ENCODE results near the gene CKMT2.

Gene CKMT2

GRCh38 chr5:81303563-81303962 is 70.4 kb downstream of the CKMT2 start:
- no peak for DNase-seq

GRCh38 chr5:81305785-81306184 is 72.7 kb downstream of the CKMT2 start:
- no peak for DNase-seq

GRCh38 chr5:81308836-81309235 is 75.7 kb downstream of the CKMT2 start:
- no peak for DNase-seq

- DNase-seq: no peak
These were observed 77.4 kb downstream of the CKMT2 start for GRCh38 chr5:81310402-81311063.

- DNase-seq: no peak
These were observed 80.2 kb downstream of the CKMT2 start for GRCh38 chr5:81313278-81313677.

- no peak for DNase-seq
These were observed 80.6 kb downstream of the CKMT2 start for GRCh38 chr5:81313686-81314085.

GRCh38 chr5:81314581-81314980 is 81.5 kb downstream of the CKMT2 start:
- no peak for DNase-seq

GRCh38 chr5:81315336-81315735 is 82.2 kb downstream of the CKMT2 start:
- no peak for DNase-seq

GRCh38 chr5:81315830-81316229 is 82.7 kb downstream of the CKMT2 start:
- no peak for DNase-seq

Data from hypothalamus (tissue), 51 donors.